Nephron (organoid): ENCODE measurements around the gene HSD17B12.
"Not testable (repeated sequence)": the region's sequence is repeated elsewhere in the genome, so short reads cannot be mapped to it uniquely, and the experiment has no call there.

Experiments used
- H3K27ac Mint-ChIP-seq, 3 experiments: 2 replicates each; pipeline ENCODE4 v1.8.0; 2020; ENCODE audit warnings: mixed read lengths in 3 of 3, mild to moderate bottlenecking in 2 of 3, moderate library complexity in 1 of 3
- H3K27me3 Mint-ChIP-seq: 2 replicates; pipeline ENCODE4 v1.8.0; 2021; ENCODE audit warnings: low read depth, mild to moderate bottlenecking, moderate library complexity, mixed read lengths
- H3K36me3 Mint-ChIP-seq: 2 replicates; pipeline ENCODE4 v1.8.0; 2020; ENCODE audit warnings: low read depth, mixed read lengths
- H3K4me1 Mint-ChIP-seq: 2 replicates; pipeline ENCODE4 v1.8.0; 2020; ENCODE audit warnings: mixed read lengths
- H3K4me3 Mint-ChIP-seq, 3 experiments: 2 replicates each; pipeline ENCODE4 v1.8.0; 2020; ENCODE audit warnings: mild to moderate bottlenecking in 3 of 3, mixed read lengths in 3 of 3, moderate library complexity in 2 of 3
- H3K9me3 Mint-ChIP-seq: 2 replicates; pipeline ENCODE4 v1.8.0; 2020; ENCODE audit warnings: mixed read lengths
- CTCF ChIP-seq, 3 experiments: fragments of 200-600 bp; sonication (generic); IDR thresholded peaks; one replicate each; pipeline ENCODE4 v1.5.0; 2021; ENCODE audit warnings: antibody characterized with exemption in 3 of 3; ENCODE audit not compliant: unreplicated experiment in 3 of 3

Gene HSD17B12

GRCh38 chr11:43751726-43752125, 71.2 kb downstream of the HSD17B12 start:
- Mint-ChIP-seq H3K36me3 (peaks cover 36% of the 10 kb centered on the region), H3K4me1 (no peaks in the 10 kb centered on the region), H3K27ac (no peak overlapping the region), H3K9me3 (no peaks in the 10 kb centered on the region), H3K27me3 (no peaks in the 10 kb centered on the region), H3K4me3 (no peak overlapping the region)
- TF ChIP-seq CTCF (IDR thresholded peaks at IDR 0.05; ENCODE audit: unreplicated experiment in 3 of 3) = no peak

GRCh38 chr11:43756575-43756974, 76.0 kb downstream of the HSD17B12 start:
- Mint-ChIP-seq H3K27ac (no peak overlapping the region), H3K9me3 (no peaks in the 10 kb centered on the region)

GRCh38 chr11:43758927-43759326, 78.4 kb downstream of the HSD17B12 start:
- Mint-ChIP-seq H3K4me3 (no peak overlapping the region), H3K4me1 (no peaks in the 10 kb centered on the region), H3K36me3 (peaks cover 53% of the 10 kb centered on the region), H3K27me3 (no peaks in the 10 kb centered on the region), H3K9me3 (no peaks in the 10 kb centered on the region), H3K27ac (no peak overlapping the region)
- TF ChIP-seq CTCF (IDR thresholded peaks at IDR 0.05; ENCODE audit: unreplicated experiment in 3 of 3) = no peak

More at GRCh38 chr11:43756575-43756974, 76.0 kb downstream of the HSD17B12 start:
- no peak for TF ChIP-seq CTCF (IDR thresholded peaks at IDR 0.05; ENCODE audit: unreplicated experiment in 3 of 3)
- no peaks in the 10 kb centered on the region for H3K4me1 Mint-ChIP-seq
- no peaks in the 10 kb centered on the region for H3K27me3 Mint-ChIP-seq
- H3K36me3 Mint-ChIP-seq = peaks cover 42% of the 10 kb centered on the region
- no peak overlapping the region for H3K4me3 Mint-ChIP-seq

- peaks cover 18% of the 10 kb centered on the region for H3K9me3 Mint-ChIP-seq
- no peak overlapping the region for H3K4me3 Mint-ChIP-seq
- no peaks in the 10 kb centered on the region for H3K4me1 Mint-ChIP-seq
- no peaks in the 10 kb centered on the region for H3K27me3 Mint-ChIP-seq
- H3K36me3 Mint-ChIP-seq = peaks cover 57% of the 10 kb centered on the region
- H3K27ac Mint-ChIP-seq = no peak overlapping the region
- TF ChIP-seq CTCF (IDR thresholded peaks at IDR 0.05; ENCODE audit: unreplicated experiment in 3 of 3) = no peak
Observed at GRCh38 chr11:43760902-43761301, 80.4 kb downstream of the HSD17B12 start.

GRCh38 chr11:43765194-43765593, 84.7 kb downstream of the HSD17B12 start:
- Mint-ChIP-seq H3K27me3 (no peaks in the 10 kb centered on the region), H3K27ac (no peak overlapping the region), H3K36me3 (peaks cover 62% of the 10 kb centered on the region), H3K4me3 (no peak overlapping the region), H3K4me1 (no peaks in the 10 kb centered on the region), H3K9me3 (peaks cover 25% of the 10 kb centered on the region)
- no peak for TF ChIP-seq CTCF (IDR thresholded peaks at IDR 0.05; ENCODE audit: unreplicated experiment in 3 of 3)

GRCh38 chr11:43768654-43769053, 88.1 kb downstream of the HSD17B12 start:
- H3K9me3 Mint-ChIP-seq = peaks cover 25% of the 10 kb centered on the region

More at GRCh38 chr11:43768654-43769053, 88.1 kb downstream of the HSD17B12 start:
- H3K27me3 Mint-ChIP-seq, H3K4me1 Mint-ChIP-seq, H3K27ac Mint-ChIP-seq, H3K4me3 Mint-ChIP-seq: not testable (repeated sequence)
- peaks cover 60% of the 10 kb centered on the region for H3K36me3 Mint-ChIP-seq
